SHP77 (cell line): Measurements from ENCODE around the gene EVC.
"Not testable (repeated sequence)": the region's sequence is repeated elsewhere in the genome, so short reads cannot be mapped to it uniquely, and the experiment has no call there.

ENCODE experiments used
- DNase-seq, 2 experiments: peaks; one replicate each; lab custom pipeline; 2025; lab: John Stamatoyannopoulos, UW

EVC gene

GRCh38 chr4:5785806-5786680, 75.0 kb downstream of the EVC start:
- DNase-seq: no peak

- no peak for DNase-seq
These were observed 76.3 kb downstream of the EVC start for GRCh38 chr4:5787311-5787710.

GRCh38 chr4:5788144-5788543, 77.1 kb downstream of the EVC start:
- no peak for DNase-seq

- DNase-seq: no peak
These were observed 78.1 kb downstream of the EVC start for GRCh38 chr4:5789141-5789540.

- no peak for DNase-seq
These were observed 79.5 kb downstream of the EVC start for GRCh38 chr4:5790546-5790857.

DNA sequence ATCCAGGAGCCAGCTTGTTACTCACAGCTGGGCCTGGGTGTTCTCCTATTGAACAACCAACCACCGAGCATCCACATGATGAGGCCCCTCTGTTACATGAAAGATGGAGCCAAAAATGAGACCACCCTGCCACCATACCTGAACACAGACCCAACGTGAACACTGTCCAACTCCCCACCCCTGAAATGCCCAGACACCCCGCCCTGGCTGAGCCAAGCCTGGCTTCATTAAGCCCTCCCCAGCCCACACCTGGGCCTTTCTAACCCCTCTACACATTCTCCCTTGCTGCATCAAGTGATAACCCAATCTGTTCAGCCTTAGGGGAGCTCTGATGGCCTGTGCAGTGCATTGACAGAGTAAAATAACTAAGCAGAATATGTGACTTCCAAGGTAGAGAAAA, 80.7 kb downstream of the EVC start:
- DNase-seq: no peak

DNA sequence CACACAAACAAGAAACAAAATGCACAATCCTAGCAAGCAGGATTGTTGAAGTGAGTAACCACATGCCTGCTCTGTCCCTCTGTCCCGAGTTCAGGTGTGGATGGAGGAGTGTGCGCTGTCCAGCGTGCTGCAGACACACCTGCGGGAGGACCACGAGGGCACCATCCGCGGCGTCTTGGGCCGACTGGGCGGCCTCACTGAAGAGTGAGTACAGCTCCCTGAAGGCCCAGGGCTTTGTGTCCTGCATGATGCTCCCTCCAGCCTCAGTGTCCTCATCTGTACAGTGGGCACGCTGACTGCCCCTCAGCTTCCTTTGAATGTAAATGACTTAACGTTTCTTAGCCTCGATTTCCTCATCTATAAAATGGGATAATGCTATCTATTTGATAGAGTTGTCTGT, 82.5 kb downstream of the EVC start:
- DNase-seq: no peak

GRCh38 chr4:5795580-5795979, 84.6 kb downstream of the EVC start:
- no peak for DNase-seq

GRCh38 chr4:5796976-5797375, 86.0 kb downstream of the EVC start:
- no peak for DNase-seq

GRCh38 chr4:5797866-5798265, 86.9 kb downstream of the EVC start:
- no peak for DNase-seq

GRCh38 chr4:5798462-5798861, 87.5 kb downstream of the EVC start:
- DNase-seq: no peak

DNA sequence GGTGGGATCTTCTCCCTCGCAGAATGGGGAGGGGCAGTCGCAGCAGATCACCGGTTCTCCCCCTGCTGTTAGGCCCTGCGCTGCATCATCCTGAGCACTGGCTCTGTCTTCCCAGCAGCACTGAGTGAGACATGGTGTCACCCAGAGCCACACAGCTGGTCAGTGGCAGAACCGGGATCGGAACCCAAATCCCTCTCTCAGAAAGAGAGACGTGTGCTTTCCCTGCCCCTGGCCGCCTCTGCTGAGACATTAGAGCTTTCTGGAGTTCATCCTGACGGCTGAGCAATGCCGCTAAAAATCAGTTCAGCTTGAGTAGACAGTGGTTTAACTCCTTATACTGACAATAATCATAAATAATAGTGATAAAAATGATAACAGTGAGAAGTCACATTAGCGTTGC, 87.9 kb downstream of the EVC start:
- DNase-seq: no peak

DNA sequence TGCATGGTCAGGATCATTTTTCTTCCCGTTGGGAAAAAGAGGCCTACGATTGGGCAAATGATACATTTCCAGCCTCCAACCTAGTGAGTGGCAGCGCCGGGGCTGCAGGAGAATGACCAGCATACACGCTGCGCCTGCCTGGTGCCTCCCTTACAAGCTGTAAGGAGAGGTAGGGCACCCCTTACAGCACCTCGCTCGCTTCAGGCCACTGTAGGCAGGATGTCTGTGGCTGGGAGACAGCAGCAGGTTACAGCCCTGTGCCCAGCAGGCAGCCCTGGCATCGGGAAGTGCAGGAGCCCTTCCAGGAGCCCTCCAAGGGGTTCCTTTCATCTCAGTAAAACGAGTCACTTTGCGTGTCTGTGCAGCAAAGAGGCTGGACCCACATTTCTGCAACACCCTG, 88.4 kb downstream of the EVC start:
- no peak for DNase-seq

- no peak for DNase-seq
These were observed 89.5 kb downstream of the EVC start for GRCh38 chr4:5800496-5800895.

DNA sequence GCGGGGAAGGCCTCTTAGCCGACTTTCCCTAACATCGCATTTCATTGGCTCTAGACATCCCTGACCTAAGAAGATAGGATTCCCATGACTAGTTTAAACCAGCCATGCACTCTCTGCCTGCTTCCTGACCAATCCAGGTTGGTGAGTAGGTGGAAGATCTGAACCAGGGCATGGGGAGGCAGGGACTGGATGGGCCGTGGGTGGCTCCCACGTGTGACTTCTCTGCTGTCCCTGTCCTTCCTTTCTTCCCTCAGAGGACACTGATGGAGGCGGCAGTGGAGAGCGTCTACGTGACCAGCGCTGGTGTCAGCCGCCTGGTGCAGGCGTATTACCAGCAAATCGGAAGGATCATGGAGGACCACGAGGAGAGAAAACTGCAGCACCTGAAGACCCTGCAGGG, 90.7 kb downstream of the EVC start:
- no peak for DNase-seq

GRCh38 chr4:5802565-5802964, 91.6 kb downstream of the EVC start:
- no peak for DNase-seq

- no peak for DNase-seq
These were observed 93.7 kb downstream of the EVC start for GRCh38 chr4:5804656-5805055.

DNA sequence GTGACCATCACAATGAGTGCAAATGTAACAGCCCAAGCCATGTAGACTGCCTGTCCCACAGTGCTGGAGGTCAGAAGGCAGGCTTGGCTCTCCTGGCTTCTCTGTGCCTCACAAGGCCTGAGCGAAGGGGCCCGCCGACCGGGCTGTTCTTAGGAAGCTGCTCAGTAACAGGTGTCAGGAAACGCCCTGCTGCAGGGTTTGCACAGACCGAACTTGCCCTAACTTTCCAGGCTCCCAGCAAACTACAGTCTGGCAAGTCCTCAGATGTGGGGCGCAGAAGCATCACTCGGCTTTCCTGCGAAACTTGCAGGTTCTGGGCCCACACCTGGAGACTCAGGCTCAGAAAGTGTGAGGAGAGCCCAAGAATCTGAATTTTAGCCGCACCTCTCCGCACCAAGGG, 94.3 kb downstream of the EVC start:
- no peak for DNase-seq

DNA sequence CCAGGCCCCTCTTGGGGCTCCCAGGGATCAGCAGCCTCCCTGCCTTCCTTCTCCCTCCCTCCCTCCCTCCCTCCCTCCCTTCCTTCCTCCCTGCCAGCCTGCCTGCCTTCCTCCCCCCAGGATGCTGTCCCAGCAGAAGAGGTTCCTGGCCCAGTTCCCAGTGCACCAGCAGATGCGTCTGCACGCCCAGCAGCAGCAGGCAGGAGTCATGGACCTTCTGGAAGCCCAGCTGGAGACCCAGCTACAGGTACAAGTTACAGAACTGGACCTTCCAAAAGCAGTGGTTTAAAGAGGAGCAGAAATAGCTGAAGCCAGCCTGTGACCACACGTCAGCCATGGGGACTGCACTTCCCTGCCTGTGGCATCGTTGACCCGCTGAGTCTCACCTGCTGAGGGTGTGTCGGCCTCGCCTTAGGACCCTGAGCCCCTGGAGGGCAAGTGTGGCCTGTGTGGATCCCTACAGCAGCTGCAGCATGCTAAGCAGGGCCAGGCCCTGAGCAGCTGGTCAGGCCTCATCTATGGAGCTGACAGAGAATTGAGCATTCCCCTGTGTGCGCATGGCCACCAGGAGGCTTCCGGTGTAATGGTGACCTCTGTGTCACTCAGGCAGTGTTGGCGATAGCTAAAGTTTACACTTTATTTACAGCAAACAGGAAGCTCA, 97.2 kb downstream of the EVC start:
- peak; percentile 56 to 68 for DNase-seq

- DNase-seq: no peak
These were observed 98.3 kb downstream of the EVC start for GRCh38 chr4:5809216-5809776.

DNA sequence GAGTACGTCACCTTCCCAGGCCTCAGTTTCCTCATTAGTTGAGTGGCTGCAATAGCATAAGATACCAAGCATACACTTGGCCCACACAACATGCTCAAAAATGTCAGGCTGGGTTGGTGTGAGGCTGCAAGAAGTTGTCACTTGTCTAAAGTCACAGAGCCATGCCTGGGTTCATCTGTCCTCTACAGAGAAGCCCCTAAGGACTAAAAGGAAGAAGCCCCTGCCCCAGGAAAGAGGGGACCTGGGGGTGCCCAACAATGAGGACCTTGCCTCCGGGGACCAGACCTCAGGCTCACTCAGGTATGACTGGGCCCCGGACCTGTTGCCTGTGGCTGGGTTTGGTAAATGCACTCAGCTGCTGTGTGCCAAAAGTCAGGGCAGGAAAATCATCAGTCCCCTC, 99.2 kb downstream of the EVC start:
- no peak for DNase-seq

DNA sequence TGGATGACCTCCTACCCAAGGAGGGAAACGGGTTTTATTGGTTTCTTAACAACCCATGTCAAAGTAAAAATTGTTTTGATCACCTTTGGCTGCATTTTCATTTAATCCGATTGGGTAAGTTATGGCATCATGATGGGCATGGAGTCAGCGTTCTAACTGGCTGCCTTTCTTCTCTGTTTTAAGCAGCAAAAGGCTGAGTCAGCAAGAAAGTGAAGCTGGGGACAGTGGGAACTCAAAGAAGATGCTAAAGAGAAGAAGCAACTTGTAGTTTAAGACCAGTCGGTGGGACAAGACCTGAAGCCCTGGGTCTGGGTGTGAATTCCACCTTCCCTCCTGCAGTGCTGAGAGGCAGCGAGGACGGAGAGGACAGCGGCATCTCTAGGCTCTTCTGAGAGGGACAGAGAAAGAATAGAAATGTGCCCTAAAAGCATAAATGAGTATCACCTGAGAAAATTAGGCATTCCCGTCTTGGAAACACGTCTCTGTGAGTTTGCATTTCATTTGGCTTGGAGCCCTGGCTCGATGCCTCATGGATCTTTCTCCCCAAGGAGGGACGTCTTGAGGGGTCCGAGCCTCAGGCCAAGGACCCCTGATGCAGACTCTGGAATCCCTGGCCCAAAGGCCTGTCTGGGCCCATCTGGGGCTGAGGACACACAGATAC, 99.9 kb downstream of the EVC start:
- DNase-seq: no peak

DNA sequence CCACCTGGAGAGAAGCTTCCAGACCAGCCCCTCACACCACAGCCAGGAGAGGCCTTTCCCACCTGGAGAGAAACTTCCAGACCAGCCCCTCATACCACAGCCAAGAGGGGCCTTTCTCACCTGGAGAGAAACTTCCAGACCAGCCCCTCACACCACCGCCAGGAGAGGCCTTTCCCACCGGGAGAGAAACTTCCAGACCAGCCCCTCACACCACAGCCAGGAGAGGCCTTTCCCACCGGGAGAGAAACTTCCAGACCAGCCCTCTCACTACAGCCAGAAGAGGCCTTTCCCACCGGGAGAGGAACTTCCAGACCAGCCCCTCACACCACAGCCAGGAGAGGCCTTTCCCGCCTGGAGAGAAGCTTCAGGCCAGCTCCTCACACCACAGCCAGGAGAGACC, 101.1 kb downstream of the EVC start:
- not testable (repeated sequence) for DNase-seq
